ENCODE measurements around the gene GLIPR1L1. TPM values are rescaled to one million over a fixed set of nuclear protein-coding genes. Genes with fewer than 3 reads are reported as not detected.
"Not testable (repeated sequence)": the region's sequence is repeated elsewhere in the genome, so short reads cannot be mapped to it uniquely, and the experiment has no call there.

GLIPR1L1 gene
- total RNA-seq, 1 experiment from 2014 or later = not detected

DNA sequence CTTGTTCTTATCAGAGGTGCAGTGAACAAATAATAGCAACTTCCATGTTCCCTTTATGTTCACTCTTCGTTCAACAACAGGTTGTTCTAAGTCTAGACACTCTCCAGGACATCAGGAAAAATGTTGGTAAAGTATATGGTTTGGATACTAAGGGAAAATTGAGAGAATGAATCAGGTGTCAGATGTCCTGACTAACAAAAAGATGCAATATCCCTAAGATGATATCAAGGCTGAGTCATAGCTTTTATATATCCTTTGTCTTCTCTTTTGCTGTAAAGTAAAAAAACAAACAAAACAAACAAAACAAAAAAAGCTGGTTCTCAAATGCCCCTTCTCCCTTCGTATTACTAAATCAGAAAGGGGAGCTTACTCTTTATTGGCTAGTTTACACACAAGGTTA lies 11.1 kb downstream of the GLIPR1L1 start:
- DNase-seq (ENCODE audit: low spot score) = no peak
- in situ Hi-C loops (cut with HindIII; ENCODE audit: low sequenced_read_pairs) = no loop called here

DNA sequence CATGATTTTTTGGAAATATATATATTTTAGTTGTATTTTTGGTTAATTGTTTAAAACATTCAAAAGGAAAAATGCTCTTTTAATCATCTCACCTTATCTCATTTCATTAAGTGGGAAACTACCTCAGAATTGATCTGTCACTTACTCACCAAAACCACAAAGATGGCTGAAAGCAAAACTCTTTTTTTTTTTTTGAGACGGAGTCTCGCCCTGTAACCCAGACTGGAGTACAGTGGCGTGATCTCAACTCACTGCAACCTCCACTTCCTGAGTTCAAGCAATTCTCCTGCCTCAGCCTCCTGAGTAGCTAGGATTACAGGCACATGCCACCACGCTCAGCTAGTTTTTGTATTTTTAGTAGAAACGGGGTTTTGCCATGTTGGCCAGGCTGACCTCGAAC lies 11.7 kb downstream of the GLIPR1L1 start:
- DNase-seq (ENCODE audit: low spot score); in situ Hi-C loops (cut with HindIII; ENCODE audit: low sequenced_read_pairs): not testable (repeated sequence)

DNA sequence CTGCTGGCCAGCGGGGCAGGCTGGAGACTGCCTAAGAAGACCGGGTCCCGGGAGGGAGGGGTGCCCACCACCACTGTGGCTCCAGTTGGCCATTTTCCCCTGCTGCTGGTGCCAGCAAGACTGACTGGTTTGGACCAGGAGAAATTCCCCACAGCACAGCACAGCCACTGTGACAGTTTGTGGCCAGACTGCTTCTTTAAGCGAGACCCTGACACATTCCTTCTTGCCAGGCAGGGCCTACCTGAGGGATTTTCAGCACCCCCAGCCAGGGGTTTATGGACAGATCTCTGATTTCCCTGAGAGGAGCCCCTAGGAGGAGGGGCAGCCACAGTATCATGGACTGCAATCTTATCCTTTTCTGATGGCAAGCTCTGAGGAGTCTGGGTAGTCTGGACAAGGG lies 15.5 kb downstream of the GLIPR1L1 start:
- in situ Hi-C loops (cut with HindIII; ENCODE audit: low sequenced_read_pairs) = no loop called here

DNA sequence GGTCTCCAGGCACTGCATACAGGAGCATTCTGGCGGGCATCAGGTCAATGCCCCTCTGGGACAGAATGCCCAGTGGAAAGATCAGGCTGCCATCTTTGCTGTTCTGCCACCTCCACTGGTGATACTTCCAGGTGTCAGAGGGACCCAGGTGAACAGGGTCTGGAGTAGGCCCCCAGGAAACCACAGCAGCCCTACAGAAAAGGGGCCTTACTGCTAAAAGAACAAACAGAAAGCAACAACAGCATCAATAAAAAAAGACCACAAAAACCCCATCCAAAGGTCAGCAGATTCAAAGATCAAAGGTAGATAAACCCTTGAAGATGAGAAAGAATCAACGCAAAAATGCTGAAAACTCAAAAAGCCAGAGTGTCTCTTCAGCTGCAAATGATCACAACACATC lies 15.9 kb downstream of the GLIPR1L1 start:
- in situ Hi-C loops (cut with HindIII; ENCODE audit: low sequenced_read_pairs) = no loop called here

More for the DNA sequence above, 15.5 kb downstream of the GLIPR1L1 start:
- DNase-seq (ENCODE audit: low spot score) = no peak

DNA sequence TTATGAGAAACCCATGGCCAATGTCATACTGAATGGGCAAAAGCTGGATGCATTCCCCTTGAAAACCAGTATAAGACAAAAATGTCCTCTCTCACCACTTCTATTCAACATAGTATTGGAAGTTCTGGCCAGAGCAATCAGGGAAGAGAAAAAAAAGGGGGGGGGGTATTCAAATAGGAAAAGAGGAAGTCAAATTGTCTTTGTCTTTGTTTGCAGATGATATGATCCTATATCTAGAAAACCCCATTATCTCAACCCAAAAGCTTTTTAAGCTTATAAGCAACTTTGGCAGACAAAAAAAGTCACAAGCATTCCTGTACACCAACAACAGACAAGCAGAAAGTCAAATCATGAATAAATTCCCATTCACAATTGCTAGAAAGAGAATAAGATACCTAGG lies 19.5 kb downstream of the GLIPR1L1 start:
- DNase-seq (ENCODE audit: low spot score) = no peak
- in situ Hi-C loops (cut with HindIII; ENCODE audit: low sequenced_read_pairs) = no loop called here

More for the DNA sequence above, 15.9 kb downstream of the GLIPR1L1 start:
- DNase-seq (ENCODE audit: low spot score) = no peak

DNA sequence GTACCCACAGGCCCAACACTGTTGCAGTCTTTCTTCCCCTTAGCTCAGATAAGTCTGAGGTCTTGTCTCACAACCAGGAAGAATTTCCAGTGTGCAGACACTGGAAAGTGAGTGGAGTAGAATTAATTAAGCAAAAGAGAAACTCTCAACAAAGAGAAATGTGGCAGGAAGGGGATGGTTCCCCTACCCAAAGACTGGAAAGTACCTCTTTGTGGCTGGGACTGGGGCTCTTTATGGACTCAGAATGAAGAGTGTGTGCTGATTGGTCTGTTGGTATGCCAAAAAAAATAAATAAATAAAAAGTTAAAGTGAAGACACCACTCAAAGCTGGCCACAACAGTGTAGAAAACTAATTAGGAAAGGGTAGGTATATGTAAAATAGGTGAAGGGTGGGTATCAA lies 26.4 kb downstream of the GLIPR1L1 start:
- DNase-seq (ENCODE audit: low spot score) = no peak
- in situ Hi-C loops (cut with HindIII; ENCODE audit: low sequenced_read_pairs) = no loop called here

DNA sequence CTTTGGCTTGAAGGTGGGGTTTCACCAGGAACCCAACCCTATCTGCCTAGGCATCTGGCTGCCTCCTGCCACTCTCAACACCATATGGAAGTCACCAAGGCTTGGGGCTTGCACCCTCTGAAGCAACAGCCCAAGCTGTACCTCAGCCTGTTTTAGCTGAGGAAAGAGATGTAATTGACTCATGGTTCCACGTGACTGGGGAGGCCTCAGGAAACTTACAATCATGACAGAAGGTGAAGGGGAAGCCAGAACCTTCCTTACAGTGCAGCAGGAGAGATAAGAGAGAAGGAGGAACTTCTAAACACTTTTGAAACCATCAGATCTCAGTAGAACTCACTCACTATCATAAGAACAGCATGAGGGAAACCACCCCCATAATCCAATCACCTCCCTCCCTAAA lies 26.9 kb downstream of the GLIPR1L1 start:
- in situ Hi-C loops (cut with HindIII; ENCODE audit: low sequenced_read_pairs) = no loop called here
- no peak for DNase-seq (ENCODE audit: low spot score)

DNA sequence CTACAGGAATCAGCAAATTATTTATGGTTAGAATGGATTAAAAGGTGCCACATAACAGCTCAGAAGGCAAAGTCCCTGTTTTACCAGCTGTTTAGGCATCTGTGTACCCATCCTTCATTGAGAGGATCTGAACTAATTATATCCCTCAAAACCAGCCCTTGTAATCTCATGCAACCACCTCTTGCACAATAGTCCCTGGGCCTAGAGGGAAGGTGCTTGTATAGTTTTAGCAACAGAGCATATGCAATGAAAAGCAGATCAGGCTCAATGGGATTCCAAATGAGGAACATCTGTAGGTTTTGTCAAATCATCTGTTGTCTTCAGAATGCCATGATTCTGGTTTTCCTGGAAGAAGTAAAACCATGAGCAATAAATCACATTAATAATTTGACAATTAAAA lies 30.4 kb downstream of the GLIPR1L1 start:
- DNase-seq (ENCODE audit: low spot score) = no peak
- in situ Hi-C loops (cut with HindIII; ENCODE audit: low sequenced_read_pairs) = no loop called here

DNA sequence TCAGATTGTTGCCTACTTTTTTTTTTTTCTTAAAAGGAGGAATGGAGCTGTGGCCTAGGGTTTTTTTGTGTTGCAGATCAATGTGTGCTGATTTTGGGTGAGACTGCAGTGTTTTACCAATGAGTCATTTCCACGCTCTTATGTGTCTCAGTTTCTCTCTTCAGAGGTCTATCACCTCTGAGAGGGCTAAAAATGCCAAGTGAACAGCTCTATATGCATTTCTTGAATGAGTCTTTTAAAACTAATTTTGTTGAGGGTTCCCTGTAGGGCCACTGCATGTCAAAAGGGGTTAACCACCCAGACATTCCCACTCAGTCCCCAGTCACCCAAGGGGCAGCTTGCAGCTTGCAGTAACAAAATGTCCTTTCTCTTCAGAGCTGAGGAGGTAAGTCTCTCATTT lies 32.2 kb downstream of the GLIPR1L1 start:
- no peak for DNase-seq (ENCODE audit: low spot score)

DNA sequence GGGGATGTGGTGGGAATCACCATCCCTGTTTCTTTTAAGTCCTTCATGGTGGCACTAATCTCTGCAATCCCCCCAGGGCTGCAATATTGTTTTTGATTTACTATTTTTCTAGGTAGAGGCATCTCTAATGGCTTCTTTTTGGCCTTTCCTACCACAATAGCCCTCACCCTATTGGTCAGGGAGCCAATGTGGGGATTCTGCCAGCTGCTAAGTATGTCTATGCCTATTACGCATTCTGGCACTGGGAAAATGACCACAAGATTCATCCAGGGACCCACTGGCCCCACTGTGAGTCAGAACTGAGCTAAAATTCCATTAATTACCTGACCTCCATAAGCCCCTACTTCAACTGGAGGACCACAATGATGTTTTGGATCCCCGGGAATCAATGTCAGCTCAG lies 40.5 kb downstream of the GLIPR1L1 start:
- DNase-seq (ENCODE audit: low spot score) = no peak
- in situ Hi-C loops (cut with HindIII; ENCODE audit: low sequenced_read_pairs) = no loop called here

More for the DNA sequence above, 32.2 kb downstream of the GLIPR1L1 start:
- in situ Hi-C loops (cut with HindIII; ENCODE audit: low sequenced_read_pairs) = no loop called here

DNA sequence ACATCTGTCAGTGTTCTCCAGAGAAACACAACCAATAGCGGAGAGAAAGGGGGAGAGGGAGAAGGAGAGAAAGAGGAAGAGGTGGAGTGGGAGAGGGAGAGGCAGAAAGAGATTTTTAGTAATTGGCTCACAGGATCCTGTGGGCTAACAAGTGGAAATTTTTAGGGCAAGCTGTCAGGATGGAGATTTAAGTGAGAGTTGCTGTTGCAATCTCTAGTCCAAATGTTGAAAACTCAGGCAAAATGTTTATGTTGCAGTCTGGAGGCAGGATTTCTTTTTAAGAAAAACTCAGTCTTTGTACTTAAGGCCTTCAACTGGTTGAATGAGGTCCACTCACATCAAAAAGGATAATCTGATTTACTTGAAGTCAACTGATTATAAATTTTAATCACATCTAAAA lies 43.9 kb downstream of the GLIPR1L1 start:
- in situ Hi-C loops (cut with HindIII; ENCODE audit: low sequenced_read_pairs) = no loop called here
- DNase-seq (ENCODE audit: low spot score) = no peak

DNA sequence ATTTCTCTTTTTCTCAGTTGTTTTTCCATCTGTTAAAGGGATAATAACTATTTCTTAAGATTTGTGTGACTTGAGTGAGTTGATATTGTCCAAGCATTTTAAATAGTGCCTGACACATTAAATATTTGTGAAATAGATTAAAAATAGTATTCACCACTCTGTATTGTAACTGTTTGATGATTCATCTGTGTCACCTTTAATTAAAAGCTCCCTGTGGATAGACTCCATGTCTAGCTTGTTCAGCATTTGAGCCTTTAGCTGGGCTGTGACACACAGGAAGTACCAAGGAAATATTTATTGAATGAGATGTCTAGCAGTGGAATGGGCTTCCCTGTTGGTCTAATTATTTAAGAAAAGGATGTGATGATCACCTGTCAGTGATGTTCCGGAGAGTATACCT lies 54.6 kb downstream of the GLIPR1L1 start:
- in situ Hi-C loops (cut with HindIII; ENCODE audit: low sequenced_read_pairs) = no loop called here
- peak; percentile 68 for DNase-seq (ENCODE audit: low spot score)

DNA sequence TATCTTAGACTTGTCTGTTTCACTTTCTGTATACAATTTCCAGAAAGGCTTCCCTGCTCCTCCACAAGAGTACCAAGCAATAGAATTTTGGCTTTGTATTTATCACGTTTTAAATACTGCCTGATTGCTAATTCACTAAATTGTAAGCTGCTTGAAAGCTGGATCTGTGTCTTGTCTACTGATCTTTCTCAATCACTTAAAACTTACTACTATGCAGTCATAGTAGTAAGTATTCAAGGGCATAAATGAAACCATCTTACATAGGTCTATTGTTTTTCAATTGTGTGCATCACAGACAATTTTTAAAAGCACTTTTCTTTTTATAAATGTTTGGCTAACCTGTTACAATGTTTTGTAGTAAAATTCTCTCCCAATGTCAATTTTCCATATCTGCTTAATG lies 55.2 kb downstream of the GLIPR1L1 start:
- DNase-seq (ENCODE audit: low spot score) = peak; percentile 59
- in situ Hi-C loops (cut with HindIII; ENCODE audit: low sequenced_read_pairs) = no loop called here

DNA sequence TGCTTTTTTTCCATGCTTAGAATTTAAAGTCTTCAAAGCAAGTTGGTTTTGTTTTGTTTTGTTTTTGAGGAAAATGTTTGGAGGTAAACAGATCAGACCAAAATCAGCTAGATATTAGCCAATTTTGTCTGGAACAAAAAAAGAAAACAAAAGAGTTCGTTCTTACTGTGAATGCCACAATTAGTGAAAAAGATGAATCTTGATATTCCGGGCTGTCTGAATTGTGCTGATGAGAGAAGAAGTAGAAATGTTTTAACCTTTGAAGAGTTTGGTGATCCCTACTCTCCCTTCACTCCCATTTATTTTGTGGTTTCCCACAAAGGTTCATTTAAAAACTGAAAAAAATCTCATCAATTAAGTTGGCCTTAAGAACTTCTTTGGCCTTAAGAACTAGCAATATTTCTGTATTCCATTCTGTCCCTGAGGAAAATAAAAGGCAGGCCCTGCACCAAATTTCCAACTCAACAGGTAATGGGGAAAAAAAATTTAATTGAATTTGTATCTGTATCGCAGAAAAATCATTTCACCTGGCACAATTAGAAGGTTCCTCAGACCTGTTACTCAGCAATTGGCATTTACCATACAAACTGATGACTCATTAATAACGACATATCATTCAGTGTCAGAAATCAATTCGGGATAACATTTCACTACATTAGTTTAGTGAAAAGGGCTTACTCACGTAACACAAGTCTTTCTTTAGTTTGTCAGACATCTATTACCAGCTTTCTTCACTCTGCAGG lies 55.9 kb downstream of the GLIPR1L1 start:
- in situ Hi-C loops (cut with HindIII; ENCODE audit: low sequenced_read_pairs) = no loop called here
- DNase-seq (ENCODE audit: low spot score) = no peak

DNA sequence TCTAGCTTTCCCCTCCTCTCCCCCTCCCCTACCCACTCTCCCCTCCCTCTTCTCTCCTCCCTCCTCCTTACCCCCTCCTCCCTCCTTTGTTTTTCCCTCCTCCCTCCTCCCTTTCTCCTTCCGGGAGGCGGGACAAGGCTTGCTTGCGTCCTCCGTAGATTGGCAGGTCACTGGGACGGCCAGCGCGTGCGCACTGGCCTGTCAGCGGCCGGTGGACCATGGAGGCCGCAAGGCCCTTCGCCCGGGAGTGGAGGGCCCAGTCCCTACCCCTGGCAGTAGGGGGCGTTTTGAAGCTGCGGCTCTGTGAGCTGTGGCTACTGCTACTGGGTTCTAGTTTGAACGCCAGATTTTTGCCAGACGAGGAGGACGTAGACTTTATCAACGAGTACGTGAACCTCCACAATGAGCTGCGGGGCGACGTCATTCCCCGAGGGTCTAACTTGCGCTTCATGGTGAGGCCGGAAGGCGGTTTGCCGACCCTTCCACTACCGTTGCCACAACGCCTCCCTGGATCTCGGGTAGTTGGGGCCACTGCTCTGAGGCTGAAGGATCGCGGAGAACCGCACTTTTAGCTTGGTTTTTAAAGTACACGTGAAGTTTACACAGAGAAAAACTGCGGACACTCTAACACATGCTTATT lies 56.5 kb downstream of the GLIPR1L1 start, which contains the start of gene GLIPR1L2:
Gene GLIPR1L2 (plus strand): TSS at position 191 of the 640 bp plus-strand sequence. CDS start 28 bp downstream, at position 219.
- in situ Hi-C loops (cut with HindIII; ENCODE audit: low sequenced_read_pairs) = no loop called here
- peak; percentile 99 for DNase-seq (ENCODE audit: low spot score)

DNA sequence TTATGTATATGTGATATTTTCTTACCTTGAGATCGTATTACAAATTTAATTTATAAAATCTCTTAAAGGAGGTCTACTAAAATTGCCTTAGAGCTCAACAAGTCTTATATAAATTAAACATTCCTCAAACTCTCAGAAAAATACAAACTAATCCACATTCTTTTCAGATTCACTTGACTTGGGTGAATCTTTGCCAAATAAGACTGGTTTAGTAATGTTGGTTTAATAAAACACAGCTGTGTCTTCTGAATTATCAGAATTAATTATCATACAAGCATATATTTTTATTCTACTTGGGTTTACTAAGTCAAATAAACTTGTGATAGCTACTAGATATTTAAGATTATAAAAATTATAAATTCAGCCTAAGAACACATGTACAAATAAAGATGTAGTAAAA lies 69.8 kb downstream of the GLIPR1L1 start:
- in situ Hi-C loops (cut with HindIII; ENCODE audit: low sequenced_read_pairs) = no loop called here

DNA sequence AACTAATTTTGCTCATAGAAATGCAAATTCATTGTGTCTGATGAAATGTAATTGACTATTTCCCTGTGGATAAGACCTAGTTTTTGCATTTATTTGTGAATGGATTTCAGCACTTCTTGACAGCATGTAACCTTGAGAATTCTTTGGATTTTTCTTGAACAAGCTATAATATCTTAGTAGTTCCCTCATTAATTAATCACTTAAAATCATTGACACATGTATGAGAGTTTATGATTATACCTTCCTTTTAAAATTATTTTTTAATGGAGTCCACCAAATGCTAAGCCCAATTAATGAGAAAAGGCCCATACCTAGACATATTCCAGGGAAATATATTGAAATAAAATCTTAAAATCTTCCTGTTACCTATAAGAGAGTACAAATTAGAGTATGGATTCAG lies 73.2 kb downstream of the GLIPR1L1 start:
- in situ Hi-C loops (cut with HindIII; ENCODE audit: low sequenced_read_pairs) = no loop called here
- no peak for DNase-seq (ENCODE audit: low spot score)

More for the DNA sequence above, 69.8 kb downstream of the GLIPR1L1 start:
- DNase-seq (ENCODE audit: low spot score) = no peak

DNA sequence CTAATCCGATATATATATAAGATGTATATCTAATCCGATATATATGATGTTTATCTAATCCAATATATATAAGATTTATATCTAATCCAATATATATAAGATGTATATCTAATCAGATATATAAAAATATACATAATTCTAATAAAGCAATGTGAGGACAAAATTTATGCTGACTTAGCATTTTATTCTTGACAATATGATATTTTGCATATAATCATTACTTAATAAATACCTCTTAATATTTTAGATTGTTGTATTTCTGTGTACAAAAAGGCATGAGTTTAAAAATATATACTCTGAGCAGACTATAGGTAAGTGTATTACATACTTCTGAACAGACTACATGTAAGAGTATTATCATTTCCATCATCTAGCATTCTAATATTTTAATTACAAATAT lies 75.4 kb downstream of the GLIPR1L1 start:
- DNase-seq (ENCODE audit: low spot score) = no peak
- in situ Hi-C loops (cut with HindIII; ENCODE audit: low sequenced_read_pairs) = no loop called here

DNA sequence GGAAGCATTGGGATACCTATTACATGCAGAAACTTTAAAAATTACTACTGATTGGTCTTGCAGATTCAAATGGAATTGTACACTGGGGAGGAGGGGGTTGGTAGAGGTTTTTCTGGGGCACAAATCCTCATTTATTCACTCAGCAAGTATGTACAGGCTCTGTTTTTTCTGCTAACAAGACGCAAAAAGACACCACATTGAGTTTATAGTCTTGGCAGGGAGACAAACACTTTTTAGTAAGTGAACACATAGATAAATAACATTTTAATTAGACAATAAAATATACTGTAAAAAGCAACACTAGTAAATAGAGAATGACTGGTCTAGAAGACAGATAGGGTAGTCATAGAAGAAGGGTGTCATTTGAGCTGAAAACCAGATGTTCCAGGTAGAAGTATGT lies 80.2 kb downstream of the GLIPR1L1 start:
- in situ Hi-C loops (cut with HindIII; ENCODE audit: low sequenced_read_pairs) = no loop called here
- DNase-seq (ENCODE audit: low spot score) = no peak

DNA sequence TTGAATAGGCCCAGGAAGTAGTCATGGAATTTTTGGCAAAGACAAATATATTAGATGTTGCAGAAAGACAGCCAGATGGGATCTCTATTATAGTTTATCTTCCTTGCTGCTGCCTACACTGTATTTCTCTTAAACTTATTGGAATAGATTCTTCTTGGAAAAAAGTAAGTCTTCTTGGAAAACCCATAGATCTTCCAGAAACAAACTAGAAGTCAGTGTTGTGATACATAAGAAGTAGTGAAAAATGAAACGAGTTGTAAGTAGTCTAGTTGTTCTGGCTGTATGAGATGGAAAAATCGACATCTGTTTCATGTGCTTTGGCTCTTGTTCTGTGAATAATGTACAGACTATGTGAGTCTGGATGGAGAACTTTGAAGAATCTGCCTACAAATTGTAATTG lies 85.4 kb downstream of the GLIPR1L1 start:
- in situ Hi-C loops (cut with HindIII; ENCODE audit: low sequenced_read_pairs) = no loop called here
- no peak for DNase-seq (ENCODE audit: low spot score)

All from G401 (cell line).